ENCODE measurements around the gene KLHL5.

Gene KLHL5

GRCh38 chr4:39056023-39056422, 6.0 kb upstream of the KLHL5 start:
- H3K27me3 ChIP-seq (ENCODE audit: control insufficient read depth in 1 of 2, insufficient read depth in 2 of 2, low read length in 2 of 2), result no peaks in the 10 kb centered on the region
- no peaks in the 10 kb centered on the region for H3K4me1 ChIP-seq (ENCODE audit: control insufficient read depth in 1 of 2, insufficient read depth in 2 of 2, low read length in 2 of 2)
- no peak overlapping the region for H3K4me3 ChIP-seq (ENCODE audit: low read depth in 1 of 2, low read length in 2 of 2)
- H3K27ac ChIP-seq (ENCODE audit: low read depth, low read length), result no peak overlapping the region
- no peak overlapping the region for H3K9ac ChIP-seq (ENCODE audit: low read depth in 1 of 2, low read length in 2 of 2)
- H3K36me3 ChIP-seq (ENCODE audit: control insufficient read depth in 1 of 2, insufficient read depth in 2 of 2, low read length in 2 of 2), result no peaks in the 10 kb centered on the region
- H3K9me3 ChIP-seq (ENCODE audit: control insufficient read depth in 1 of 2, low read length in 2 of 2), result no peaks in the 10 kb centered on the region

- Histone ChIP-seq H3K36me3 (ENCODE audit: control insufficient read depth in 1 of 2, insufficient read depth in 2 of 2, low read length in 2 of 2) (no peaks in the 10 kb centered on the region), H3K9ac (ENCODE audit: low read depth in 1 of 2, low read length in 2 of 2) (no peak overlapping the region), H3K9me3 (ENCODE audit: control insufficient read depth in 1 of 2, low read length in 2 of 2) (no peaks in the 10 kb centered on the region), H3K27ac (ENCODE audit: low read depth, low read length) (no peak overlapping the region), H3K27me3 (ENCODE audit: control insufficient read depth in 1 of 2, insufficient read depth in 2 of 2, low read length in 2 of 2) (no peaks in the 10 kb centered on the region), H3K4me3 (ENCODE audit: low read depth in 1 of 2, low read length in 2 of 2) (no peak overlapping the region), H3K4me1 (ENCODE audit: control insufficient read depth in 1 of 2, insufficient read depth in 2 of 2, low read length in 2 of 2) (no peaks in the 10 kb centered on the region)
Measured at GRCh38 chr4:39061457-39061856, 575 bp upstream of the KLHL5 start.

GRCh38 chr4:39062770-39063097, 702 bp downstream of the KLHL5 start:
- Histone ChIP-seq H3K4me1 (ENCODE audit: control insufficient read depth in 1 of 2, insufficient read depth in 2 of 2, low read length in 2 of 2) (no peaks in the 10 kb centered on the region), H3K27me3 (ENCODE audit: control insufficient read depth in 1 of 2, insufficient read depth in 2 of 2, low read length in 2 of 2) (no peaks in the 10 kb centered on the region), H3K9ac (ENCODE audit: low read depth in 1 of 2, low read length in 2 of 2) (no peak overlapping the region), H3K27ac (ENCODE audit: low read depth, low read length) (no peak overlapping the region), H3K9me3 (ENCODE audit: control insufficient read depth in 1 of 2, low read length in 2 of 2) (no peaks in the 10 kb centered on the region), H3K36me3 (ENCODE audit: control insufficient read depth in 1 of 2, insufficient read depth in 2 of 2, low read length in 2 of 2) (no peaks in the 10 kb centered on the region), H3K4me3 (ENCODE audit: low read depth in 1 of 2, low read length in 2 of 2) (no peak overlapping the region)

GRCh38 chr4:39063430-39063829, 1.4 kb downstream of the KLHL5 start:
- no peaks in the 10 kb centered on the region for H3K36me3 ChIP-seq (ENCODE audit: control insufficient read depth in 1 of 2, insufficient read depth in 2 of 2, low read length in 2 of 2)
- peaks cover 0 to 2% of the 10 kb centered on the region in 2 donors for H3K4me1 ChIP-seq (ENCODE audit: control insufficient read depth in 1 of 2, insufficient read depth in 2 of 2, low read length in 2 of 2)
- no peak overlapping the region for H3K9ac ChIP-seq (ENCODE audit: low read depth in 1 of 2, low read length in 2 of 2)
- H3K27me3 ChIP-seq (ENCODE audit: control insufficient read depth in 1 of 2, insufficient read depth in 2 of 2, low read length in 2 of 2), result no peaks in the 10 kb centered on the region
- H3K4me3 ChIP-seq (ENCODE audit: low read depth in 1 of 2, low read length in 2 of 2), result no peak overlapping the region
- H3K27ac ChIP-seq (ENCODE audit: low read depth, low read length), result no peak overlapping the region
- no peaks in the 10 kb centered on the region for H3K9me3 ChIP-seq (ENCODE audit: control insufficient read depth in 1 of 2, low read length in 2 of 2)

GRCh38 chr4:39066371-39066770, 4.3 kb downstream of the KLHL5 start:
- Histone ChIP-seq H3K27ac (ENCODE audit: low read depth, low read length) (no peak overlapping the region), H3K36me3 (ENCODE audit: control insufficient read depth in 1 of 2, insufficient read depth in 2 of 2, low read length in 2 of 2) (no peaks in the 10 kb centered on the region), H3K4me1 (ENCODE audit: control insufficient read depth in 1 of 2, insufficient read depth in 2 of 2, low read length in 2 of 2) (peaks cover 0 to 6% of the 10 kb centered on the region in 2 donors), H3K9ac (ENCODE audit: low read depth in 1 of 2, low read length in 2 of 2) (no peak overlapping the region), H3K9me3 (ENCODE audit: control insufficient read depth in 1 of 2, low read length in 2 of 2) (no peaks in the 10 kb centered on the region), H3K4me3 (ENCODE audit: low read depth in 1 of 2, low read length in 2 of 2) (no peak overlapping the region), H3K27me3 (ENCODE audit: control insufficient read depth in 1 of 2, insufficient read depth in 2 of 2, low read length in 2 of 2) (no peaks in the 10 kb centered on the region)

- peaks cover 0 to 6% of the 10 kb centered on the region in 2 donors for H3K4me1 ChIP-seq (ENCODE audit: control insufficient read depth in 1 of 2, insufficient read depth in 2 of 2, low read length in 2 of 2)
- H3K36me3 ChIP-seq (ENCODE audit: control insufficient read depth in 1 of 2, insufficient read depth in 2 of 2, low read length in 2 of 2), result no peaks in the 10 kb centered on the region
- H3K27me3 ChIP-seq (ENCODE audit: control insufficient read depth in 1 of 2, insufficient read depth in 2 of 2, low read length in 2 of 2), result no peaks in the 10 kb centered on the region
- H3K9ac ChIP-seq (ENCODE audit: low read depth in 1 of 2, low read length in 2 of 2), result no peak overlapping the region
- H3K27ac ChIP-seq (ENCODE audit: low read depth, low read length), result no peak overlapping the region
- H3K9me3 ChIP-seq (ENCODE audit: control insufficient read depth in 1 of 2, low read length in 2 of 2), result no peaks in the 10 kb centered on the region
- H3K4me3 ChIP-seq (ENCODE audit: low read depth in 1 of 2, low read length in 2 of 2), result no peak overlapping the region
Measured at GRCh38 chr4:39067031-39067430, 5.0 kb downstream of the KLHL5 start.

- no peak overlapping the region for H3K4me3 ChIP-seq (ENCODE audit: low read depth in 1 of 2, low read length in 2 of 2)
- H3K9ac ChIP-seq (ENCODE audit: low read depth in 1 of 2, low read length in 2 of 2), result no peak overlapping the region
- no peaks in the 10 kb centered on the region for H3K36me3 ChIP-seq (ENCODE audit: control insufficient read depth in 1 of 2, insufficient read depth in 2 of 2, low read length in 2 of 2)
- H3K27ac ChIP-seq (ENCODE audit: low read depth, low read length), result no peak overlapping the region
- no peaks in the 10 kb centered on the region for H3K27me3 ChIP-seq (ENCODE audit: control insufficient read depth in 1 of 2, insufficient read depth in 2 of 2, low read length in 2 of 2)
- peaks cover 0 to 6% of the 10 kb centered on the region in 2 donors for H3K4me1 ChIP-seq (ENCODE audit: control insufficient read depth in 1 of 2, insufficient read depth in 2 of 2, low read length in 2 of 2)
- no peaks in the 10 kb centered on the region for H3K9me3 ChIP-seq (ENCODE audit: control insufficient read depth in 1 of 2, low read length in 2 of 2)
Measured at GRCh38 chr4:39067451-39067850, 5.4 kb downstream of the KLHL5 start.

- Histone ChIP-seq H3K27ac (ENCODE audit: low read depth, low read length) (no peak overlapping the region), H3K36me3 (ENCODE audit: control insufficient read depth in 1 of 2, insufficient read depth in 2 of 2, low read length in 2 of 2) (no peaks in the 10 kb centered on the region), H3K4me1 (ENCODE audit: control insufficient read depth in 1 of 2, insufficient read depth in 2 of 2, low read length in 2 of 2) (peaks cover 0 to 6% of the 10 kb centered on the region in 2 donors), H3K4me3 (ENCODE audit: low read depth in 1 of 2, low read length in 2 of 2) (no peak overlapping the region), H3K9ac (ENCODE audit: low read depth in 1 of 2, low read length in 2 of 2) (no peak overlapping the region), H3K27me3 (ENCODE audit: control insufficient read depth in 1 of 2, insufficient read depth in 2 of 2, low read length in 2 of 2) (no peaks in the 10 kb centered on the region), H3K9me3 (ENCODE audit: control insufficient read depth in 1 of 2, low read length in 2 of 2) (no peaks in the 10 kb centered on the region)
Measured at GRCh38 chr4:39068907-39069306, 6.9 kb downstream of the KLHL5 start.

- Histone ChIP-seq H3K27ac (ENCODE audit: low read depth, low read length) (no peak overlapping the region), H3K36me3 (ENCODE audit: control insufficient read depth in 1 of 2, insufficient read depth in 2 of 2, low read length in 2 of 2) (peaks cover 0 to 4% of the 10 kb centered on the region in 2 donors), H3K9me3 (ENCODE audit: control insufficient read depth in 1 of 2, low read length in 2 of 2) (no peaks in the 10 kb centered on the region), H3K4me1 (ENCODE audit: control insufficient read depth in 1 of 2, insufficient read depth in 2 of 2, low read length in 2 of 2) (no peaks in the 10 kb centered on the region), H3K9ac (ENCODE audit: low read depth in 1 of 2, low read length in 2 of 2) (no peak overlapping the region), H3K27me3 (ENCODE audit: control insufficient read depth in 1 of 2, insufficient read depth in 2 of 2, low read length in 2 of 2) (no peaks in the 10 kb centered on the region), H3K4me3 (ENCODE audit: low read depth in 1 of 2, low read length in 2 of 2) (no peak overlapping the region)
Measured at GRCh38 chr4:39078829-39079228, 16.8 kb downstream of the KLHL5 start.

- H3K36me3 ChIP-seq (ENCODE audit: control insufficient read depth in 1 of 2, insufficient read depth in 2 of 2, low read length in 2 of 2), result peaks cover 0 to 4% of the 10 kb centered on the region in 2 donors
Measured at GRCh38 chr4:39083164-39083563, 21.1 kb downstream of the KLHL5 start.

GRCh38 chr4:39085891-39086290, 23.9 kb downstream of the KLHL5 start:
- Histone ChIP-seq H3K27ac (ENCODE audit: low read depth, low read length) (no peak overlapping the region), H3K4me1 (ENCODE audit: control insufficient read depth in 1 of 2, insufficient read depth in 2 of 2, low read length in 2 of 2) (no peaks in the 10 kb centered on the region), H3K4me3 (ENCODE audit: low read depth in 1 of 2, low read length in 2 of 2) (no peak overlapping the region), H3K27me3 (ENCODE audit: control insufficient read depth in 1 of 2, insufficient read depth in 2 of 2, low read length in 2 of 2) (no peaks in the 10 kb centered on the region), H3K9ac (ENCODE audit: low read depth in 1 of 2, low read length in 2 of 2) (no peak overlapping the region), H3K9me3 (ENCODE audit: control insufficient read depth in 1 of 2, low read length in 2 of 2) (no peaks in the 10 kb centered on the region), H3K36me3 (ENCODE audit: control insufficient read depth in 1 of 2, insufficient read depth in 2 of 2, low read length in 2 of 2) (peaks cover 0 to 4% of the 10 kb centered on the region in 2 donors)

More at GRCh38 chr4:39083164-39083563, 21.1 kb downstream of the KLHL5 start:
- no peaks in the 10 kb centered on the region for H3K27me3 ChIP-seq (ENCODE audit: control insufficient read depth in 1 of 2, insufficient read depth in 2 of 2, low read length in 2 of 2)
- no peak overlapping the region for H3K4me3 ChIP-seq (ENCODE audit: low read depth in 1 of 2, low read length in 2 of 2)
- no peak overlapping the region for H3K9ac ChIP-seq (ENCODE audit: low read depth in 1 of 2, low read length in 2 of 2)
- H3K9me3 ChIP-seq (ENCODE audit: control insufficient read depth in 1 of 2, low read length in 2 of 2), result no peaks in the 10 kb centered on the region
- no peaks in the 10 kb centered on the region for H3K4me1 ChIP-seq (ENCODE audit: control insufficient read depth in 1 of 2, insufficient read depth in 2 of 2, low read length in 2 of 2)
- H3K27ac ChIP-seq (ENCODE audit: low read depth, low read length), result no peak overlapping the region

Data from duodenal mucosa (tissue), 2 donors.